Keratinocyte (primary cell): ENCODE results near the gene MAPK8.

ENCODE experiments used
- CTCF ChIP-seq, 3 experiments: IDR thresholded peaks in 1 of 3; conservative IDR thresholded peaks in 1 of 3; optimal IDR thresholded peaks in 1 of 3; 2 replicates in 2 of 3; 3 replicates in 1 of 3; pipeline versions ENCODE3 to v1.5.1; 2011; ENCODE audit warnings: low read length in 3 of 3, mild to moderate bottlenecking in 3 of 3, moderate library complexity in 2 of 3, control low read depth in 1 of 3, inconsistent platforms in 1 of 3; ENCODE audit not compliant: insufficient read depth in 2 of 3; ENCODE audit errors: extremely low read depth in 1 of 3
- EZH2 ChIP-seq: IDR thresholded peaks from one replicate; pipeline ENCODE4 v1.6.1; 2012; ENCODE audit warnings: inconsistent platforms, mild to moderate bottlenecking, low read length, moderate library complexity

DNA sequence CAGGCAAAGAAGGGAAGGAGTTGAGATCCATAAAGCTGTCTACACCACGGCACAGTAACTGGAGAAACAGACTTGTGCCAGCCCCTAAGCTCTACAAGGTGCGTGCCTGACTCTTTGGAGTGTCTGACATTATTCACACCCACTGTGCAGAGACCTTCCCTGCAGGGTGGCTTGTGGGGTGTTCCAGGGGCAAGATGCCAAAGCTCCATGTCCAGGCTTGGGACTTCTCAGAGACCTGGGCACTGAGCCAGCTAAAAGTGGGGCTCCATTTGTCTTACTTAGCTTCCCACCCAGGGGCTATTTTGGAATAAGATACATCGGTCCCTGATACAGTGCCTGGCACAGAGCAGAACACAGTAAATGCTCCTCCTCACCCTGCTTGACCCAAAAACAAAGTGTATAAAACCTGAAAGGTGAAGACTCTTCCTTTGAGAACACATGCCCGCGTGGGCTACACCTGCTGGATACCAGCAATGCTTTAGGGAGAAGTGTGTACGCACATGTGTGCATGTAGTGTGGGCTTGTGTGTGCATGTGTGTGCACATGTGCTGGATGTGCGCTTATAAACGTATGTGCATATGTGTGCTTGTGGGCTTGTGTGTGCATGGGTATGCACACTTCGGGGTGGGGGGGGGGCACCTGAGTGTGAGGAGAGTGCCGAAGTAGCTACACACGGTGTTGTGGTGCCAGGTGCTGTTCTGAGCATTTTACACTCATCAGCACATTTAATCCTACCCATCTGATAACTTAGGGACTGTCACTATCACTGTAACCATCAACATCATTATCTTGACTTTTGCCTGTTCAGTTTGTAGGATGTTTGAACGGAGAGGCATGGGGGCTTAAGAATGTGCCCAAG lies 155.4 kb downstream of the MAPK8 start:
- no peak for TF ChIP-seq CTCF (optimal IDR thresholded peaks at IDR 0.05 in 1 of 3, IDR thresholded peaks at IDR 0.05 in 1 of 3, conservative IDR thresholded peaks at IDR 0.05 in 1 of 3; ENCODE audit: extremely low read depth in 1 of 3, insufficient read depth in 2 of 3, low read length in 3 of 3)
- no peak for TF ChIP-seq EZH2
